MCF 10A (cell line): ENCODE results near the gene ZBED1. TPM values are rescaled to one million over a fixed set of nuclear protein-coding genes. Genes with fewer than 3 reads are reported as not detected.
"Not testable (repeated sequence)": the region's sequence is repeated elsewhere in the genome, so short reads cannot be mapped to it uniquely, and the experiment has no call there.

Experiments used
- BruUV-seq: library from RNA; stranded (reverse); fragments of 400-500 nt; replicated peaks from 2 replicates; lab custom pipeline; 2021; lab: Mats Ljungman, UMichigan
- CTCF ChIA-PET: fragments of 300-600 bp; sonication (Branson Sonifier 250); formaldehyde crosslinking; extraction: SDS; loops from one replicate; lab custom pipeline; 2021; ENCODE audit warnings: antibody characterized with exemption, inconsistent platforms; lab: Yijun Ruan, JAX
- POLR2A ChIA-PET: fragments of 300-600, 350-650 bp; sonication (Branson Sonifier 250); formaldehyde crosslinking; extraction: SDS; loops from one replicate; lab custom pipeline; 2020; ENCODE audit warnings: antibody characterized with exemption, inconsistent platforms; lab: Yijun Ruan, JAX
- DNase-seq: peaks from one replicate; pipeline ENCODE4 v3.0.0-alpha.2; 2018; ENCODE audit not compliant: unreplicated experiment
- H3K27ac Mint-ChIP-seq: one replicate; pipeline ENCODE4 v1.8.0; 2022; ENCODE audit warnings: mild to moderate bottlenecking, low read depth, mixed read lengths; ENCODE audit not compliant: unreplicated experiment
- H3K27me3 Mint-ChIP-seq: one replicate; pipeline ENCODE4 v1.8.0; 2022; ENCODE audit warnings: mixed read lengths; ENCODE audit not compliant: insufficient read depth, unreplicated experiment
- H3K36me3 Mint-ChIP-seq: one replicate; pipeline ENCODE4 v1.8.0; 2022; ENCODE audit warnings: mild to moderate bottlenecking, moderate library complexity, mixed read lengths; ENCODE audit not compliant: insufficient read depth, unreplicated experiment
- H3K4me1 Mint-ChIP-seq: one replicate; pipeline ENCODE4 v1.8.0; 2022; ENCODE audit warnings: mixed read lengths; ENCODE audit not compliant: insufficient read depth, unreplicated experiment
- H3K4me3 Mint-ChIP-seq: one replicate; pipeline ENCODE4 v1.8.0; 2022; ENCODE audit warnings: mild to moderate bottlenecking, moderate library complexity, mixed read lengths; ENCODE audit not compliant: unreplicated experiment
- H3K9me3 Mint-ChIP-seq: one replicate; pipeline ENCODE4 v1.8.0; 2022; ENCODE audit warnings: mixed read lengths; ENCODE audit not compliant: unreplicated experiment
- CTCF ChIP-seq: fragments of 200-600 bp; IDR thresholded peaks from one replicate; pipeline ENCODE4 v1.8.0; 2022; ENCODE audit warnings: antibody characterized with exemption, mild to moderate bottlenecking; ENCODE audit not compliant: unreplicated experiment
- intact Hi-C: fragments of 100-400 bp; cut with micrococcal nuclease; formaldehyde crosslinking; loops from 2 replicates; pipeline ENCODE4 v1.14.1; 2022
- total RNA-seq: library from RNA; stranded (reverse); gene quantifications from 2 replicates; pipeline ENCODE4 v1.2.3, GENCODE V29; 2022

The ZBED1 gene
- total RNA-seq, 1 experiment from 2014 or later, result 19.6 TPM

GRCh38 chrX:2523911-2524310 is 23.1 kb upstream of the ZBED1 start:
- no peak for TF ChIP-seq CTCF
- H3K4me3 Mint-ChIP-seq, result no peak overlapping the region
- no peaks in the 10 kb centered on the region for H3K9me3 Mint-ChIP-seq
- POLR2A ChIA-PET, result no interaction called here
- BruUV-seq, result no TSS peak
- intact Hi-C loops, result no loop called here
- no peaks in the 10 kb centered on the region for H3K4me1 Mint-ChIP-seq
- peaks cover 22% of the 10 kb centered on the region for H3K27me3 Mint-ChIP-seq
- CTCF ChIA-PET, result no interaction called here
- no peak for DNase-seq
- no peak overlapping the region for H3K27ac Mint-ChIP-seq
- H3K36me3 Mint-ChIP-seq, result no peaks in the 10 kb centered on the region

GRCh38 chrX:2521927-2522386 is 21.2 kb upstream of the ZBED1 start:
- intact Hi-C loops, result no loop called here
- Mint-ChIP-seq H3K27me3 (peaks cover 27% of the 10 kb centered on the region), H3K36me3 (peaks cover 7% of the 10 kb centered on the region), H3K4me3 (no peak overlapping the region), H3K9me3 (no peaks in the 10 kb centered on the region), H3K27ac (no peak overlapping the region), H3K4me1 (no peaks in the 10 kb centered on the region)
- DNase-seq, result no peak
- ChIA-PET POLR2A (no interaction called here), CTCF (no interaction called here)
- no peak for TF ChIP-seq CTCF
- no TSS peak for BruUV-seq

DNA sequence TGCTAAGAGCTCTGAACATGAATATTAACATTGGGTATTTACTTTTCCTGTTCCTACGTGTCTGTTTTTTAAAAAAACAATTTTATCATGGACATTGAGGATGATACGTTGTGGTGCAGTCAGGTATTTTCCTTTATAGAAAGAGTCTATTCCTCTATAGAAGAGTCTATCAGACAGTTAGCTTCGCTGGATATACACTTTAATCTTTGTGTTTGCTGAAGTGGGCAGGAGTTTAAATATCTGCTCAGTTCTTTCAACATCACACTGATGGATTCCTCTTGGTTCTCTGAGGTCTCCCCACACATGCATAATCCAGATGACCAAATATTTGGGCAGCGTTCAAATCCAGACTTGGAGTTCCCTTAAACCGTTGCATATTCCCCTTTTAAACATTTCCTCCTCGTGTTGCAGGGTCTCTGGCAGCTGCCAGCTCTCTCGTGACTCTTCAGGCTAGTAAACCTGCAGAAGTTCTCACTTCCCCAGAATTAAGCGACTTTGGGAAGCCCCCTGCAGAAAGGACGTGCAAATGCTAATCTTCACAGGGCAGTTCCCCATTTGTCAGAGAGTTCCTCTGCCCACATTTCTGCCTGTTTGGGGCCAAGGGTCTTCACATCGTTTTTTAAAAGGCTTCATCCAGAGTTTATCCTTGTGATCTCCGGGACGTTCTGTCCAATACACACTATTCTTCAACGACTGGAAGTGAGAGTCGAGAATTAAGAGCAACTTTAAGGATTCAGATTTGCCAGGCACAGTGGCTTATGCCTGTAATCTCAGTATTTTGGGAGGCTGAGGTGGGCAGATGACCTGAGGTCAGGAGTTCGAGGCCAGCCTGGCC is 20.5 kb upstream of the ZBED1 start:
- Mint-ChIP-seq H3K4me1 (no peaks in the 10 kb centered on the region), H3K27ac (no peak overlapping the region), H3K27me3 (peaks cover 21% of the 10 kb centered on the region), H3K9me3 (no peaks in the 10 kb centered on the region), H3K36me3 (peaks cover 7% of the 10 kb centered on the region), H3K4me3 (no peak overlapping the region)
- POLR2A ChIA-PET, result no interaction called here
- TF ChIP-seq CTCF, result no peak
- CTCF ChIA-PET, result no interaction called here
- intact Hi-C loops, result no loop called here
- no TSS peak for BruUV-seq
- no peak for DNase-seq

- TF ChIP-seq CTCF, result no peak
- peaks cover 7% of the 10 kb centered on the region for H3K36me3 Mint-ChIP-seq
- CTCF ChIA-PET, result no interaction called here
- H3K4me1 Mint-ChIP-seq, result no peaks in the 10 kb centered on the region
- no peak overlapping the region for H3K27ac Mint-ChIP-seq
- DNase-seq, result no peak
- no TSS peak for BruUV-seq
- POLR2A ChIA-PET, result no interaction called here
- H3K9me3 Mint-ChIP-seq, result no peaks in the 10 kb centered on the region
- H3K4me3 Mint-ChIP-seq, result no peak overlapping the region
- intact Hi-C loops, result no loop called here
- H3K27me3 Mint-ChIP-seq, result peaks cover 14% of the 10 kb centered on the region
Measured at GRCh38 chrX:2520539-2520938, 19.8 kb upstream of the ZBED1 start.

DNA sequence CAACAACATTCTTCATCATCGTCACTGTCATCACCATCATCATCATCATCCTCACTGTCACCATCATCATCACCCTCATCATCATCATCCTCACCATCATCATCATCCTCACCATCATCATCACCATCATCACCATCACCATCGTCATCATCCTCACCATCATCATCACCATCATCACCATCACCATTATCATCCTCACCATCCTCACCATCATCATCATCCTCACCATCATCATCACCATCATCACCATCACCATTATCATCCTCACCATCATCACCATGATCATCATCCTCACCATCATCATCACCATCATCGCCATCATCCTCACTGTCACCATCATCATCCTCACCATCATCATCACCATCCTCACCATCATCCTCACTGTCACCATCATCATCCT is 18.9 kb upstream of the ZBED1 start:
- BruUV-seq, H3K9me3 Mint-ChIP-seq, CTCF ChIA-PET, intact Hi-C loops, DNase-seq, H3K27ac Mint-ChIP-seq, H3K4me1 Mint-ChIP-seq, H3K4me3 Mint-ChIP-seq, H3K36me3 Mint-ChIP-seq, POLR2A ChIA-PET: not testable (repeated sequence)
- H3K27me3 Mint-ChIP-seq, result peaks cover 14% of the 10 kb centered on the region
